HG03575 (cell line): ENCODE measurements around the gene DAB2IP.

ENCODE experiments used
- ATAC-seq: cut with Tn5 transposase; IDR thresholded peaks from one replicate; pipeline ENCODE4 v1.9.1; 2021; ENCODE audit not compliant: unreplicated experiment, insufficient number of reproducible peaks, low FRiP score; ENCODE audit errors: extremely low read depth

DAB2IP gene

GRCh38 chr9:121746866-121747265 is 95.4 kb downstream of the DAB2IP start:
- ATAC-seq: no peak

GRCh38 chr9:121748074-121748473 is 96.6 kb downstream of the DAB2IP start:
- no peak for ATAC-seq

- no peak for ATAC-seq
Observed at GRCh38 chr9:121748727-121749423, 97.4 kb downstream of the DAB2IP start.

- ATAC-seq: no peak
Observed at GRCh38 chr9:121749614-121750013, 98.2 kb downstream of the DAB2IP start.

DNA sequence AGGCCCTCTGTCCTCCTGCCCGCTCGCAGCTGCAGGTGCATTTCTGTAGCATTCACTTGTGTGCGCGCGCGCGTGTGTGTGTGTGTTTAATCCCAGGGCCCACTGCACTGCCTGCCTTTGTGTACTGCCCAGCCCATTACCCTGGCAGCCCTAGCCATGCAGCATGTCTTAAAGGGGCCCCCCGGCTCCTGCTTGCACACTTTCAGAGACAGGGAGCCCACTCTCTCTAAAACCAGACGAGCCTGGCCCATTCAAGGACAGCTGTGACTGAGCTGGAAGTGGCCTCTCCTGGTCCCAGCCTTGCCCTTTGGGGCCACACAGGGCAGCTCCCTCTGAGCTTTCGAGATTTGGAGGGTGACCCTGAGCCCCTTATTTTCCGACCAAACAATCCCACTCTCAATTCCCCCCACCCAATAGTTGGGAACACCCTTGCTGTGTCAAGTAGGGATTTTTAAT is 98.9 kb downstream of the DAB2IP start:
- no peak for ATAC-seq

DNA sequence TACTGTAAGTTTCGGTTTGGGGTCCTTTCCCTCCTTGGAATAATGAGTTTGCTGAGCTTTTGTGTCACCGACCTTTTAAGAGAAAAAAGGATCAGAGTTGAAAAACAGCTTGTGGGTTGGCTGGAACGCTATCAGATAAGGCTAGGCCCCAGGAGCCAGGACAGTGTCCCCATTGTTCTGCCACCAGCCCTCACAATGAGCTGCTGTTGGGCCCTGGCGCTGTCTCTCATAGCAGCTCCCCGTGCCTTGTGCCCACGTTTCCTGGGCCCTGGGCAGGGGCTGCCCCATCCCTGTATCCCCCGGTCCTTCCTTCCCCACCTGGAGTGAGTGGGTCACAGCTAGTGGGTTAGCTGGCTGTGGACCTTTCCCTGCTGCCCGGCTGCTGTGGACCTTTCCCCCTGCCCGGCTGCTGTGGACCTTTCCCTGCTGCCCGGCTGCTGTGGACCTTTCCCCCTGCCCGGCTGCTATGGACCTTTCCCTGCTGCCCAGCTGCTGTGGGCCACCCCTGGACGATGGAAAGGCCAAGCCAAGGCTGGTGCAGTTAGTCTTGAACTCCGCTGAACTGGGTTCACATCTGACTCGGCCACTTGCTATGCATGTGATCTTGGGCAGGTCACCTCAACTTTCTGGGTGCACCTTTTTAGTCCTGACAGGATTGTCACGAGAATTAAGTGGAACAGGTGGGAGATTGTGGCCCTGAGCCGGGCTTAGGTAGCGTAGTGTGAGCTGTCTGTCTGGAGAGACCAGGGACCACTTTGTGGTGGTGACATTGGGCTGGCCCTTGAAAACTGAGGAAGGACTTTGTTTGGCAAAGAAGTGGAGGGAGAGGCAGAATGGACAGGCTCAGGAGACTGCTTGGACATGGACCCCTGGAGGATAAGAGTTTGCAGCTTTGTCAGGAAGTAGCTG is 99.5 kb downstream of the DAB2IP start:
- ATAC-seq: no peak

DNA sequence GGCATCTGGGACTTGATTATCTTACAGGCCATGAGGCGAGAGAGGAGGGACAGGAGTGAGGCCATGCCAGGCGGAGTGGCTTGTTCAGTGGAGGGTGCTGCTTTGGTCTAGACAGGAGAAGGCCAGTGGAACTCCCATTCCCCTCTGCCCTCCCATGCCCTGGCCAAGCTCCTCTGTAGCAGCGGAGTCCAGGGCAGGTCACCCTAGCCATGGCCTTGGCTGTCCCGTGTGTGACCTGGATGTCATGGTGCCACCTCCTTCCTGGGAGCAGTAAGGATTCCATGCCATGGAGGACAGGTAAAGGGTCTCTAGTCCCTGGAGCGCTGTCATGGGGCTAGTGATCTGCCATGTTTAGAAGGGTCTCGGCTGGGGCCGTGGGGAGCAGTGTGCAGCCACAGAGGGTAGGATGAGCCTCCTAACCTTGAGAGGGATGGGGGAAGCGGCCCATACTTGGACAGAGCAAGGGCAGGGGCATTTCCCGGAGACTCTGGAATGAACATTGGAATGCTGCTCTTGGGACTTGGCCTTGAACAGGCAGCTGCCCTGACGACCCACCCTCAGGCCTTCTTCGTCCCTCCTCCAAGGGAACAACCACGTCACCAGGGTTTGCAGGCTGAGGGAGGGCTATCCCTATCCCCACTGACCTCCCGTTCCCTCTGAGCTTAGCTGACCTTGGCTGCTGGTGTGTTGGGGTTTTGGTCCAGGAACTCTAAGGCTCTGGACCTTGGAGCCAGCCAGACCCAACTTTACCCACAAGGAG is 100.4 kb downstream of the DAB2IP start:
- ATAC-seq: no peak

GRCh38 chr9:121752929-121753328 is 101.5 kb downstream of the DAB2IP start:
- no peak for ATAC-seq

- no peak for ATAC-seq
Observed at GRCh38 chr9:121753802-121754654, 102.6 kb downstream of the DAB2IP start.

DNA sequence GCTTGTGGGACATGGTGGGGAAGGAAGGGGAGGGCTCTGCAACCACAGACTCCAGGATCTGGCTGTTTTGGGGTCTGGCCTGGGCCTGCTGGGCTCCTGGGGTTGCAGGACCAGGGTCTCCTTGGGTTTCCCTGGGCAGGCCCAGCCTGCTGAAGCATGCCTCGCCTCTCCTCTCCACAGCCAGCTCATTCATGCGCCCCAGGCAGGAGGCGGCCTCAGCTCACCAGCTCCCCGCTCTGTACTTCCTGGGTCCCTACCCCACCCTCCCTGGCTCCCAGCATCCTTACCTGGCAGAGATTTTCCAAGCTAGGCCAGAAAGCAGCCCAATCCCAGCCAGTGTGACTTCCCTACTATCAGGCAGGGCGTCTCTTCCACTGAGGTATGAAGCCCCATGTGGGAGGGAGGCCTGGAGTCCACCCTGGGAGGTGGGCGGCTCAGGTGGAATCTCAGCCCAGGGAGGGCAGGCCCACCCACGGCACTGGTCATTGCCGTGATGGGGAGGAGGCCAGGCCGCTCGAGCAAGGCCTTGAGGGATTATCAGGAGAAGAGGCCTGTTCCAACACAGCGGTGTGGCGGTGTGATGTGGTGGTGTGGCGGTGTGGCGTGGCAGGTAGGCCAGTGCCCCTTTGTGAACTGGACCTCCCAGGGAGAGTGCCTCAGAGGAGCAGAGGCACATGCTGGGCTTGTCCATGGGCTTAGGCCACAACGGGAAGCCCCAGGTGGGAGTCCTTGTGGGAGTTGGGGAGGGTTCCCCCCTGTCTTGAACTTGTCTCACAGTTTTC is 103.4 kb downstream of the DAB2IP start:
- ATAC-seq: no peak

DNA sequence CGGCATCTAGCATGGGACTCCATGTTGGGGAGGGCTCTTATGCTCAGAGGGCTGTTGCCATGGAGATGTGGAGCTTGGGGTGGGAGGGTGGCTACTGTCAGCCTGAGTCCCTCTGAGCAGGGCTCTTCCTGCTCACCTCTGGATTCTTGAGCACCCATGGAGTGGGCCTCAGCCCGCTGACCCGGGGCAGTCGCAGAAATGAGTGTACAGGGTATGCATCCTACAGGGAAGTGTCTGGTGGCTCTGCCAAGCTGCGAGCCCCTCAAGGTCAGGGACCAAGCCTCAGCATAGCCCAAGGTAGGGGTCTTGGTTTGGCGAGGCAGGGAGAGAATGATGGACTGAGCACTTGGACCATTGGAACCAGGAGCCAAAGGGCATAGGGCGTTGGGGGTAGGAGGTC is 104.1 kb downstream of the DAB2IP start:
- no peak for ATAC-seq

GRCh38 chr9:121756474-121757280 is 105.2 kb downstream of the DAB2IP start:
- ATAC-seq: no peak

DNA sequence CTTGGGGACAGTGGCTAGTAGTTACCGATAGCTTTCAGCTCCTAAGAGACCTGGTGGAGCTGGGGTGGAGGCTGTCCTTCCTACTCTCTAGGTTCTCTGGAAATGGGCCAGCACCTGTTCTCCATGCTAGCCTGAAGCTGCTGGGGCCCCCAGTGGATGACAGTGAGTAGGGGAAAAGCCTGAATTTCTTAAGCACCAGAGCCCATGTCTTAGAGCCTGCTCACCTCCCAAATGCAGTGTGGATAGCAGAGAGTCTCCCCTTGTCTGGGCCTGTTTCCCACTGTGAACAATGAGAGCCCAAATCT is 105.8 kb downstream of the DAB2IP start:
- ATAC-seq: no peak

GRCh38 chr9:121758693-121759092 is 107.3 kb downstream of the DAB2IP start:
- no peak for ATAC-seq

DNA sequence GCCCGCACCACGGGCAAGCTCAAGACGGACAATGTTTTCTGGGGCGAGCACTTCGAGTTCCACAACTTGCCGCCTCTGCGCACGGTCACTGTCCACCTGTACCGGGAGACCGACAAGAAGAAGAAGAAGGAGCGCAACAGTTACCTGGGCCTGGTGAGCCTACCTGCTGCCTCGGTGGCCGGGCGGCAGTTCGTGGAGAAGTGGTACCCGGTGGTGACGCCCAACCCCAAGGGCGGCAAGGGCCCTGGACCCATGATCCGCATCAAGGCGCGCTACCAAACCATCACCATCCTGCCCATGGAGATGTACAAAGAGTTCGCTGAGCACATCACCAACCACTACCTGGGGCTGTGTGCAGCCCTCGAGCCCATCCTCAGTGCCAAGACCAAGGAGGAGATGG is 108.6 kb downstream of the DAB2IP start:
- no peak for ATAC-seq

GRCh38 chr9:121760571-121760970 is 109.1 kb downstream of the DAB2IP start:
- no peak for ATAC-seq

DNA sequence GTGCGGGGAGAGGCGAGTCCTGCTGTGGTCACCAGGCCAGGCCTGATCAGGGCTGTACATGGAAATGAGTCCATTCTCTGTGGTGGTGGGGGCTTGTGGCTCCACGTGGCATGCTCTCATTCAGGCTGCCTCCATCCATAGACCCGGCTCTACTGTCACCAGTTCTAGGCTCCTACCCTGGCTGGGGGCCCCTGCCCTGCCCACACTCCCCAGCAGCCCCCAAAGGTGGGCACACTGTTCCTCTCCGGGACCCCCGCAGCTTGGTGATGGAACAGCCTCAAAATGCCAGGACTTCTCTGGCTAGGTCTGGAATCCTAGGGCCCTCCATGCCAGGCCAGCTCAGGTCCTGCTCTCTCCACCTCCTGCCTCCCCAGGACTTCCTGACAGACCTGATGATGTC is 111.7 kb downstream of the DAB2IP start:
- no peak for ATAC-seq
